Posterior vena cava (tissue), 2 donors: Measurements from ENCODE around the gene HRH2. TPM values are rescaled to one million over a fixed set of nuclear protein-coding genes. Genes with fewer than 3 reads are reported as not detected.
"Not testable (repeated sequence)": the region's sequence is repeated elsewhere in the genome, so short reads cannot be mapped to it uniquely, and the experiment has no call there.

Source experiments
- DNase-seq: peaks from one replicate; pipeline ENCODE4 v3.0.0-alpha.2; 2020; ENCODE audit warnings: low spot score
- intact Hi-C, 2 donors: fragments of 100-400 bp; cut with DNase I; formaldehyde crosslinking; loops; one replicate each; pipeline versions ENCODE4 v1.14.1 to v1.14.2; 2022 to 2023
- total RNA-seq, 2 donors: library from RNA; stranded (reverse); fragmentation: NEBNext Ultra II Directional; extraction: Animal tissue kit (Norgen Biotek cat#: 25700); gene quantifications; one replicate each; pipeline ENCODE4 v1.2.1, GENCODE V29; 2021
- donor health status: DM: yes; HTN: yes; CAD: no.
- donor health status: DM: yes; HTN: yes; CAD: no.

HRH2 gene
- total RNA-seq, 2 donors from 2014 or later: 6.9 to 8.2 TPM

DNA sequence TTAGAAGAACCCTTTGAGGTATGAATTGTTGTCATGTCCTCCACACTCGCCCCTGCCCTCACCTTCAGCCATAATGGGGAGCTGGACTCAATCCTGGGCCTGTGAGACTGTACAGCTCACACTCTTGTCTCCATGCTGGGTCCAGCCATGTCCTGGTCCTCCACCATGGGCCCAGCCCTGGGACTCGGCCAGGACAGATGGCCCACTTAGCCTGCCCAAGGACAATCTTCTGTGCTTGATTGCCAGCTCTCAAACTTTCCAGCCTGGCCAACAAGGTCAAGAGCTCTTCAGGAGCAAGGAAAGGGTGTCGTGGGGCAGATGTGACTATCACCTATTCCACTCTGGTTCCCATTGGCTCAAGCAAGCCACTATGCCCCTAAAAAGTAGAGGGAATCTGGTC lies 90.8 kb downstream of the HRH2 start:
- DNase-seq: no peak
- intact Hi-C loops: no loop called here

DNA sequence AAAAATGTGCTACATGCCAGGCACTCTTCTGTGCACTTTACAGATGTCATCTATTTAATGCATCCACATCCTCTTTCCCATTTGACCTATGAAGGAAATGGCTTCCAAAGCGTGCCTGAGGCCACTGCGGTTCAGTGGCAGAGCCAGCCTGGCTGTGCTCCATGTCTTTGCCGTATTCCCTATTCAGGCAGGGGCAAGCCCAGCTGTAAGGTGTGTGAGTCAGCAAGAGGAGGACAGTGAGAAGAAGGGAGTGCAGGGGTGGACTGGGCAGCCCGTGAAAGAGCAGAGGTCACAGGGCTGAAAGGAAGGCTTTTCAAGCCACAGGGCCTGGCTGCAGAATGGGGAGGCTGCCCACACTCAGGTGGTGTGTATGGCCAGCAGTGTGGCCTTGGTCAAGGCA lies 91.7 kb downstream of the HRH2 start:
- no peak for DNase-seq
- intact Hi-C loops: no loop called here

DNA sequence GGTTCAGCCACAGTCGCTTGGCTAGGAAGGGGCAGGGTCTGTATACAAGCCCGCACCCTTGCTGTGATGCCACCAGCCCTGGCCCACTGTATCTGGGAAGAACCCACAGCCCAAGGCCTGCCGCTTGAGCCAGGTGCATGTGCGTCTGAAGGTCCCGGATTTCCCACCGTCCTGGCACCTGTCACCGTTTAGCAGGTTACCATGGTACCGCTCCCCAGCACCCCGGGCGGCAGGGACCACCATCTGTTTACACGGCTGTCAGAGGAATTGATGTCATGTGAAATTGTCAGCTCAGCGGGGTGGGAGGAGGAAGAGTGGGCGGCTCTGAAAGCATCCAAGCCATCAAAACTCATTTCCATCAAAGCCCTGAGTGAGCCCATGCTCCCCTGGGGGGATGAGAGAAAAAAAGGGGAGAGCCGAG lies 92.7 kb downstream of the HRH2 start:
- DNase-seq: no peak
- intact Hi-C loops: no loop called here

DNA sequence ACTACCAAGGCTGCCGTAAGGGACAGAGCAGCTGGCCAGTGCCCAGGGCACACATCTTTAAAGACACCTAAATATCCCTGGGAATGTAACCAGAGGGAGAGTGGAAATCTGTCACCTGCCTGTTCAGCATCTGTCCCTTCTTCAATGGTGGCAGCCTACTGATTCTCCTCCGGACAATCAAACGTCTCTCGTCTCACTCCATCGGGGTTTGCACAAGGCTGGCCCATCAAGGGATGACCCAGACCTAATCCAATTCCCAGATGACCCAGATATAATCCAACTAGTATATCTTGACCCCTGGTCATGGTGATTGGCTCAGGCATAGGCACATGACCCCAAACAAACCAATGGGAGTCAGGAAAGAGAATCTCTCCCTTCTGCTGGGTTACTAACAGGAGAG lies 93.5 kb downstream of the HRH2 start:
- no peak for DNase-seq
- intact Hi-C loops: no loop called here

DNA sequence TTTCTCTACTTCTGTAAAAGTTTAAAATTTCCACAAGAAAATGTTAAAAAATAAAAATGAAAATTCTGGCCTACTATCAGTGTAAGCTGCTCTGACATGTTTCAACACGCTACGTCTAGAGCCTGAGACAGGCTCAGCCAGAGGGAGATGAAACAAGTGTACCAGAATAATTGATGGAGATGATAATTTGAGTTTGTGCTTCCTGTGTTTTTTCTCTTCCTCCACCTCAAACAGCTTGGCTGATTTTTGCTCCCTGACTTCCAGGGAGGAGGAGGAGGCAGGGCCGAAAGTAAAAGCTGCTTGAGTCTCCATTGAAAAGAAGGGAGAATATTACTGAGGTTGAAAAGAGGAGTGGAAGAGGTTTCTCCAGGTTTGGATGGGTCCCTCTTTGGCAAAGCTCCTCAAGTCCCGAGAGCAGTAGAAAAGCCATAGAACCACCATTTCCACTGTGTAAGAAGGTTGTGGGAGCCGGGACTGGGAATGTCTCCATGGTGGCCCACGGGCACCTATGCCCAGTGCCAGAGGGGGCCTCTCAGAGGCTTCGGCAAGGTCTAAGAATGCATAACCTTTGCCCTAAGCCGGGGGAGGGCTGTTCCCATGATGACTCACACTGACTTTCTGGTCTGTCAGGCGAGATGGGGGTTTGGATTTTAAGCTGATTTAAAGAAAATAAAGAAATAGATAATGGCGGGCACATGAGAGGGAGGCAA lies 95.1 kb downstream of the HRH2 start:
- intact Hi-C loops: no loop called here
- DNase-seq: no peak

DNA sequence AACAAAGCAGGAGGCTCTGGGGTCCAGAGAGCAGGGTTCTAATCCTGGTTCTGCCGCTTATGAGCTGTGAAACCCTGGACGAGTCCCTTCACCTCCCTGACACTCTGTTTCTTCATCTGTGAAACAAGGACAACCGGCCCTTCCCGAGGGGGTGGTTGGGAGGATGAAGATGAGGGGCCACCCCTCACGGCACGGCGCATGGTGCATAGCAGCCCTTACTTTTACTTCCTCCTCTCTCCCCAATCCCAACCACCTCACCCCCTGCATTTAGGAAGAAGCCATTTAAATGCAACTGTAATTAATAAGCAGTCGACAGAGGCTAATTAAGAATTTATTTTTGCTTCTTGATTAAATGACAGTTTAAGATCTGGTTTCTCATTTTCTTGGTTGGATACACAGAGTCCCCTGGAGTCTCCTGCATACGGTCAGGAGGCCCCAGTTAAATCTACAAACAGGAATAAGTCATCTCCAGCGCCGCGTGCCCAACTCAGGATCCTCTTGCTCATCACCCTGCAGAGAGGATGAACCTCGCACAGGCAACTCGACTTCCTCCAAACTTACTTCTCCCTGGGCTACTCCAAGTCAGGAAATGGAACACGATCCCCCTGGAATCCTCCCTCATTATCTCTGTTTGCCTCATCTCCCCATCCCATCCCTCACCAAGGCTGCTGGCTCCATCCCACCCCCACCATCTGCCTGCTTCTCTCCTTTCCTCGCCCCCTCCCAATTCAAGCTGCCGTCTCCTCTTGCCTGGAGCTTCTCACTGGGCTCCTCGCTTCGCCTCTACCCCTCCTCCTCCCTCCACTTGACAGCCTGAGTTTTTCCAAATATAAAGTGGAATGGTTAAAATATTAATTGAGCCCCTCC lies 95.9 kb downstream of the HRH2 start:
- intact Hi-C loops: no loop called here
- DNase-seq: no peak

DNA sequence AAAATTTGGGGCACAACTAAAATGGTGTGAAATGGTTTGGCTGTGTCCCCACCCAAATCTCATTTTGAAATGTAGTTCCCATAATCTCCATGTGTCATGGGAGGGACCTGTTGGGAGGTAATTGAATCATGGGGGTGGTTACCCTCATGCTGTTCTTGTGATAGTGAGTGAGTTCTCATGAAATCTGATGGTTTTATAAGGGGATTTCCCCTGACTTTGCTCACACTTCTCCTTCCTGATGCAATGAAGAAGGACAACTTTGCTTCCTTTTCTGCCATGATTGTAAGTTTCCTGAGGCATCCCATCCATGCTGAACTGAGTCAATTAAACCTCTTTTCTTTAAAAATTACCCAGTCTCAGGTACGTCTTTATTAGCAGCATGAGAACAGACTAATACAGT lies 102.1 kb downstream of the HRH2 start:
- DNase-seq, intact Hi-C loops: not testable (repeated sequence)

Other genes with a start within 250 kb of the HRH2 start
- gene DRD1, start 213.9 kb upstream of the HRH2 start, total RNA-seq: under 1 TPM; 0.14 to 0.29 TPM
- 10 to 100 TPM; 17.5 to 21.7 TPM for gene SFXN1, start 179.5 kb upstream of the HRH2 start, total RNA-seq
- not detected for gene CPLX2, start 213.5 kb downstream of the HRH2 start, total RNA-seq